Endodermal cell (in vitro differentiated cells): ENCODE results near the gene MOB1B. TPM values are rescaled to one million over a fixed set of nuclear protein-coding genes. Genes with fewer than 3 reads are reported as not detected.

ENCODE experiments used
- DNase-seq: peaks from one replicate; pipeline ENCODE4 v3.0.0-alpha.2; 2017
- H3K27ac ChIP-seq: 2 replicates; pipeline ENCODE4 v1.5.1; 2013; ENCODE audit warnings: mild to moderate bottlenecking, low read depth, low read length, moderate library complexity
- H3K27me3 ChIP-seq: 2 replicates; pipeline ENCODE4 v1.6.1; 2013; ENCODE audit warnings: mild to moderate bottlenecking, low read length, moderate library complexity; ENCODE audit not compliant: insufficient read depth, control insufficient read depth, poor library complexity, severe bottlenecking
- H3K36me3 ChIP-seq: 2 replicates; pipeline ENCODE4 v1.7.0; 2013; ENCODE audit warnings: mild to moderate bottlenecking, low read length, moderate library complexity; ENCODE audit not compliant: control insufficient read depth, insufficient read depth
- H3K4me1 ChIP-seq: one replicate; pipeline ENCODE4 v1.7.0; 2013; ENCODE audit warnings: low read length; ENCODE audit not compliant: control insufficient read depth, insufficient read depth
- H3K4me3 ChIP-seq: 2 replicates; pipeline ENCODE4 v1.5.1; 2013; ENCODE audit warnings: mild to moderate bottlenecking, low read length, moderate library complexity
- H3K9ac ChIP-seq: 2 replicates; pipeline ENCODE4 v1.6.1; 2013; ENCODE audit warnings: mild to moderate bottlenecking, low read length, moderate library complexity; ENCODE audit not compliant: poor library complexity, severe bottlenecking; ENCODE audit errors: extremely low read depth
- H3K9me3 ChIP-seq: 2 replicates; pipeline ENCODE4 v1.6.1; 2013; ENCODE audit warnings: mild to moderate bottlenecking, low read length, moderate library complexity; ENCODE audit not compliant: control insufficient read depth
- H3K27ac Mint-ChIP-seq: 2 replicates; pipeline ENCODE4 v1.8.0; 2020; ENCODE audit warnings: mixed read lengths
- H3K27me3 Mint-ChIP-seq: 2 replicates; pipeline ENCODE4 v1.8.0; 2021; ENCODE audit warnings: mild to moderate bottlenecking, mixed read lengths; ENCODE audit not compliant: insufficient read depth
- H3K36me3 Mint-ChIP-seq: 2 replicates; pipeline ENCODE4 v1.8.0; 2020; ENCODE audit warnings: low read depth, mixed read lengths
- H3K4me1 Mint-ChIP-seq: 2 replicates; pipeline ENCODE4 v1.8.0; 2020; ENCODE audit warnings: mixed read lengths
- H3K4me3 Mint-ChIP-seq: 2 replicates; pipeline ENCODE4 v1.8.0; 2020; ENCODE audit warnings: mild to moderate bottlenecking, moderate library complexity, mixed read lengths
- H3K9me3 Mint-ChIP-seq: 2 replicates; pipeline ENCODE4 v1.8.0; 2020; ENCODE audit warnings: mild to moderate bottlenecking, mixed read lengths
- WGBS, 2 experiments: methylation state at CpG; one replicate each; pipeline versions ENCODE4 v1.1.5 to v1.1.7; 2013; ENCODE audit warnings: missing lambda C conversion rate in 2 of 2, mixed read lengths in 1 of 2; ENCODE audit not compliant: insufficient coverage in 1 of 2, insufficient read length in 1 of 2; 5-methylcytosine and 5-hydroxymethylcytosine counted together
- total RNA-seq, 2 donors: library from RNA; stranded (reverse); fragmentation: NEBNext Ultra II Directional in 1 of 2; extraction: Animal tissue kit (Norgen Biotek cat#: 25700) in 1 of 2; gene quantifications; 2 replicates in 1 of 2; 3 replicates in 1 of 2; pipeline ENCODE4 v1.2.1, GENCODE V29; 2021
- TF ChIP-seq, protein P1 (sequence below): fragments of 200-600 bp; sonication (generic); conservative IDR thresholded peaks from 2 replicates; pipeline ENCODE4 v1.5.0; 2021; ENCODE audit warnings: antibody characterized with exemption, mild to moderate bottlenecking

The MOB1B gene
- total RNA-seq, 2 donors from 2014 or later: 28.7 to 30.5 TPM

GRCh38 chr4:70935038-70935695 is 33.0 kb downstream of the MOB1B start:
- TF ChIP-seq, protein P1, sequence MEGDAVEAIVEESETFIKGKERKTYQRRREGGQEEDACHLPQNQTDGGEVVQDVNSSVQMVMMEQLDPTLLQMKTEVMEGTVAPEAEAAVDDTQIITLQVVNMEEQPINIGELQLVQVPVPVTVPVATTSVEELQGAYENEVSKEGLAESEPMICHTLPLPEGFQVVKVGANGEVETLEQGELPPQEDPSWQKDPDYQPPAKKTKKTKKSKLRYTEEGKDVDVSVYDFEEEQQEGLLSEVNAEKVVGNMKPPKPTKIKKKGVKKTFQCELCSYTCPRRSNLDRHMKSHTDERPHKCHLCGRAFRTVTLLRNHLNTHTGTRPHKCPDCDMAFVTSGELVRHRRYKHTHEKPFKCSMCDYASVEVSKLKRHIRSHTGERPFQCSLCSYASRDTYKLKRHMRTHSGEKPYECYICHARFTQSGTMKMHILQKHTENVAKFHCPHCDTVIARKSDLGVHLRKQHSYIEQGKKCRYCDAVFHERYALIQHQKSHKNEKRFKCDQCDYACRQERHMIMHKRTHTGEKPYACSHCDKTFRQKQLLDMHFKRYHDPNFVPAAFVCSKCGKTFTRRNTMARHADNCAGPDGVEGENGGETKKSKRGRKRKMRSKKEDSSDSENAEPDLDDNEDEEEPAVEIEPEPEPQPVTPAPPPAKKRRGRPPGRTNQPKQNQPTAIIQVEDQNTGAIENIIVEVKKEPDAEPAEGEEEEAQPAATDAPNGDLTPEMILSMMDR: no peak
- no peaks in the 10 kb centered on the region for H3K4me1 ChIP-seq
- H3K27me3 ChIP-seq: no peaks in the 10 kb centered on the region
- H3K27ac ChIP-seq: no peak overlapping the region
- peaks cover 14% of the 10 kb centered on the region for H3K36me3 Mint-ChIP-seq
- peaks cover 11% of the 10 kb centered on the region for H3K4me1 Mint-ChIP-seq
- DNase-seq: no peak
- peaks cover 7% of the 10 kb centered on the region for H3K36me3 ChIP-seq
- H3K9me3 Mint-ChIP-seq: no peaks in the 10 kb centered on the region
- H3K27me3 Mint-ChIP-seq: no peaks in the 10 kb centered on the region
- WGBS, 2 experiments: 92 to 95% methylated on average over 6 to 7 of the region's 7 CpGs
- no peak overlapping the region for H3K9ac ChIP-seq
- H3K4me3 ChIP-seq: no peak overlapping the region
- no peak overlapping the region for H3K4me3 Mint-ChIP-seq
- no peaks in the 10 kb centered on the region for H3K9me3 ChIP-seq
- no peak overlapping the region for H3K27ac Mint-ChIP-seq

GRCh38 chr4:70936200-70936787 is 34.1 kb downstream of the MOB1B start:
- Histone ChIP-seq H3K9me3 (no peaks in the 10 kb centered on the region), H3K36me3 (peaks cover 7% of the 10 kb centered on the region), H3K4me1 (no peaks in the 10 kb centered on the region), H3K27me3 (no peaks in the 10 kb centered on the region), H3K9ac (no peak overlapping the region), H3K4me3 (no peak overlapping the region), H3K27ac (no peak overlapping the region)
- peaks cover 18% of the 10 kb centered on the region for H3K36me3 Mint-ChIP-seq
- DNase-seq: no peak
- peaks cover 1% of the 10 kb centered on the region for H3K4me1 Mint-ChIP-seq
- WGBS, 2 experiments: 96% methylated on average over 4 of the region's 4 CpGs
- no peak overlapping the region for H3K27ac Mint-ChIP-seq
- H3K27me3 Mint-ChIP-seq: no peaks in the 10 kb centered on the region
- H3K9me3 Mint-ChIP-seq: no peaks in the 10 kb centered on the region
- TF ChIP-seq, protein P1: no peak
- H3K4me3 Mint-ChIP-seq: no peak overlapping the region

DNA sequence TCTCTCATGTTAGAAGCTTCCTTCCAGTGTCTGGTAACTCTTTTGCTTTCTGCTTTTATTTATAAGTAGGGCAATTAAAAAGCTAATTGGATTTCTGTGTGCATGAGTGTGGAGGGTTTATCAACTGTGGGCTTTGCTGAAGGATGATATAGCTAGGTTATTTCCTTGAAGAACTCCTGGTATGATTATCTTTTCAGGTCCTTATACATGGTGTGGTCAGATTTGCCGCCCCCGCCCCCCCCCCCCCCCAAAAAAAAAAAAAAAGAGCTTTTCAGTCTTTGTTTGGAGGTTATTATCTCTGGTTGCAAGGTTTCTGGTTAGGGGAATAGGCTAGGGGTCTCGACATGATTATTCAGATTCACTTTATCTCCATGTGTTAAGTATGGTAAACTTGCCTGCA is 35.9 kb downstream of the MOB1B start:
- H3K36me3 Mint-ChIP-seq: peaks cover 17% of the 10 kb centered on the region
- no peak overlapping the region for H3K27ac Mint-ChIP-seq
- H3K36me3 ChIP-seq: peaks cover 7% of the 10 kb centered on the region
- H3K4me3 Mint-ChIP-seq: no peak overlapping the region
- peaks cover 1% of the 10 kb centered on the region for H3K4me1 Mint-ChIP-seq
- no peak overlapping the region for H3K4me3 ChIP-seq
- H3K9me3 Mint-ChIP-seq: no peaks in the 10 kb centered on the region
- TF ChIP-seq, protein P1: no peak
- no peaks in the 10 kb centered on the region for H3K4me1 ChIP-seq
- WGBS, 2 experiments: 60 to 88% methylated on average over 1 of the region's 3 CpGs
- no peaks in the 10 kb centered on the region for H3K27me3 ChIP-seq
- H3K9ac ChIP-seq: no peak overlapping the region
- no peaks in the 10 kb centered on the region for H3K27me3 Mint-ChIP-seq
- DNase-seq: no peak
- H3K9me3 ChIP-seq: no peaks in the 10 kb centered on the region
- no peak overlapping the region for H3K27ac ChIP-seq
